Fibroblast of skin of left quadriceps (primary cell): ENCODE measurements around the gene TMEM184B.

Experiments used
- DNase-seq, 2 experiments: peaks; one replicate each; pipeline ENCODE4 v3.0.0-alpha.2; 2013; ENCODE audit warnings: low read depth in 2 of 2

TMEM184B gene

GRCh38 chr22:38272373-38273134 is at the start of gene TMEM184B:
TSS of gene TMEM184B (minus strand) at chr22:38273010. CDS start at chr22:38247961, 25,049 bp downstream.
- peak; percentile 36 to 52 for DNase-seq

GRCh38 chr22:38320605-38321402 is 48.0 kb upstream of the TMEM184B start:
- DNase-seq: no peak

GRCh38 chr22:38318792-38319773 is 46.3 kb upstream of the TMEM184B start:
- DNase-seq: no peak

- DNase-seq: peak in 1 of 2 experiments; percentile 56
Measured at GRCh38 chr22:38317995-38318715, 45.3 kb upstream of the TMEM184B start.

- peak in 1 of 2 experiments; percentile 45 for DNase-seq
Measured at GRCh38 chr22:38317122-38317994, 44.5 kb upstream of the TMEM184B start, which contains the start of gene CSNK1E. TSS of gene CSNK1E (minus strand) at chr22:38317433. CDS start at chr22:38314157, 3,276 bp downstream.

GRCh38 chr22:38316364-38317121 is 43.7 kb upstream of the TMEM184B start:
- DNase-seq: no peak

GRCh38 chr22:38315823-38316363 is 43.1 kb upstream of the TMEM184B start:
- DNase-seq: no peak

GRCh38 chr22:38314933-38315822 is 42.4 kb upstream of the TMEM184B start:
- no peak for DNase-seq

GRCh38 chr22:38314051-38314932 is 41.5 kb upstream of the TMEM184B start:
- DNase-seq: no peak

- DNase-seq: peak; percentile 73 to 74
Measured at GRCh38 chr22:38313384-38313955, 40.7 kb upstream of the TMEM184B start.

- no peak for DNase-seq
Measured at GRCh38 chr22:38312261-38312800, 39.5 kb upstream of the TMEM184B start.

- no peak for DNase-seq
Measured at GRCh38 chr22:38311323-38311620, 38.5 kb upstream of the TMEM184B start.

- DNase-seq: no peak
Measured at GRCh38 chr22:38310518-38311322, 37.9 kb upstream of the TMEM184B start.

GRCh38 chr22:38309614-38310517 is 37.1 kb upstream of the TMEM184B start:
- DNase-seq: no peak
